MV-4-11 (cell line): ENCODE measurements around the gene AKT3.

ENCODE experiments used
- DNase-seq: peaks from one replicate; lab custom pipeline; 2025; lab: John Stamatoyannopoulos, UW

The AKT3 gene

GRCh38 chr1:243461700-243462099 is 388.3 kb downstream of the AKT3 start:
- no peak for DNase-seq

GRCh38 chr1:243459059-243459458 is 391.0 kb downstream of the AKT3 start:
- DNase-seq = peak; percentile 84

GRCh38 chr1:243457363-243457982 is 392.6 kb downstream of the AKT3 start:
- DNase-seq = no peak

- DNase-seq = no peak
Observed at GRCh38 chr1:243455760-243456651, 394.0 kb downstream of the AKT3 start.

GRCh38 chr1:243454328-243454997 is 395.6 kb downstream of the AKT3 start:
- no peak for DNase-seq

GRCh38 chr1:243452092-243452491 is 398.0 kb downstream of the AKT3 start:
- DNase-seq = peak; percentile 91

- DNase-seq = no peak
Observed at GRCh38 chr1:243449373-243449772, 400.7 kb downstream of the AKT3 start.

- DNase-seq = no peak
Observed at GRCh38 chr1:243447844-243448243, 402.2 kb downstream of the AKT3 start.

- DNase-seq = peak; percentile 65
Observed at GRCh38 chr1:243447347-243447746, 402.7 kb downstream of the AKT3 start.

- DNase-seq = peak; percentile 25
Observed at GRCh38 chr1:243443557-243443956, 406.5 kb downstream of the AKT3 start.

- DNase-seq = no peak
Observed at GRCh38 chr1:243441601-243442000, 408.4 kb downstream of the AKT3 start.

- no peak for DNase-seq
Observed at GRCh38 chr1:243440406-243440805, 409.6 kb downstream of the AKT3 start.

GRCh38 chr1:243438815-243439214 is 411.2 kb downstream of the AKT3 start:
- DNase-seq = no peak
